Body of pancreas (tissue), 4 donors: ENCODE data around the gene GSTT2B. TPM values are rescaled to one million over a fixed set of nuclear protein-coding genes. Genes with fewer than 3 reads are reported as not detected.
A peak's percentile ranks its signal among the peaks of the same experiment; 100 is the strongest.
"Not testable (repeated sequence)": the region's sequence is repeated elsewhere in the genome, so short reads cannot be mapped to it uniquely, and the experiment has no call there.

Experiments used
- ATAC-seq: fragments of 150-250 bp; one replicate; pipeline ENCODE4 v1.9.1; 2016
- DNase-seq, 4 donors: peaks; one replicate each; pipeline ENCODE4 v3.0.0-alpha.2; 2019
- H3K27ac ChIP-seq, 4 donors: fragments of 200-600 bp; sonication (generic); 1 replicate in 3 of 4; 2 replicates in 1 of 4; pipeline versions ENCODE4 v1.5.1 to v1.6.1; 2016 to 2019; ENCODE audit warnings: mild to moderate bottlenecking in 1 of 4, mixed read lengths in 1 of 4, moderate library complexity in 1 of 4
- H3K27me3 ChIP-seq, 2 donors: fragments of 200-600 bp; sonication (generic); one replicate each; pipeline ENCODE4 v1.6.0; 2016; ENCODE audit warnings: mild to moderate bottlenecking in 1 of 2
- H3K36me3 ChIP-seq, 2 donors: fragments of 200-600 bp; sonication (generic); replicated peaks in 1 of 2; 2 replicates each; pipeline ENCODE4 v1.5.1; 2016; ENCODE audit warnings: low read depth in 2 of 2; ENCODE audit not compliant: insufficient read depth in 1 of 2
- H3K4me1 ChIP-seq: fragments of 200-600 bp; sonication (generic); one replicate; pipeline ENCODE4 v1.6.0; 2016
- H3K4me3 ChIP-seq, 2 donors: fragments of 200-600 bp; sonication (generic); 1 replicate in 1 of 2; 2 replicates in 1 of 2; pipeline ENCODE4 v1.5.1; 2016 to 2019
- H3K9me3 ChIP-seq, 3 donors: fragments of 200-600 bp; sonication (generic); 1 replicate in 2 of 3; 2 replicates in 1 of 3; pipeline ENCODE4 v1.5.1; 2016
- CTCF ChIP-seq, 7 experiments: fragments of 450-650 bp in 4 of 7; fragments of 200-600 bp in 3 of 7; sonication (generic) in 3 of 7; IDR thresholded peaks; one replicate each; pipeline ENCODE4 v1.5.1; 2016 to 2019; ENCODE audit warnings: antibody characterized with exemption in 7 of 7
- POLR2A ChIP-seq, 3 donors: fragments of 450-650 bp; IDR thresholded peaks; one replicate each; pipeline ENCODE4 v1.6.1; 2016; ENCODE audit warnings: antibody characterized with exemption in 3 of 3, mild to moderate bottlenecking in 2 of 3
- whole genome bisulfite sequencing, 2 donors: methylation state at CpG; one replicate each; pipeline ENCODE4 v1.1.5; 2017; 5-methylcytosine and 5-hydroxymethylcytosine counted together
- intact Hi-C: fragments of 100-400 bp; cut with DNase I; formaldehyde crosslinking; loops from one replicate; pipeline ENCODE4 v1.15.1; 2023
- total RNA-seq, 2 donors: library from RNA; depleted of rRNA; stranded (reverse); fragments of >200 nt; gene quantifications; one replicate each; pipeline ENCODE4 v1.1.0, GENCODE V29; 2016

GSTT2B gene
- total RNA-seq, 2 donors from 2014 or later, result 8.3 to 16.5 TPM

DNA sequence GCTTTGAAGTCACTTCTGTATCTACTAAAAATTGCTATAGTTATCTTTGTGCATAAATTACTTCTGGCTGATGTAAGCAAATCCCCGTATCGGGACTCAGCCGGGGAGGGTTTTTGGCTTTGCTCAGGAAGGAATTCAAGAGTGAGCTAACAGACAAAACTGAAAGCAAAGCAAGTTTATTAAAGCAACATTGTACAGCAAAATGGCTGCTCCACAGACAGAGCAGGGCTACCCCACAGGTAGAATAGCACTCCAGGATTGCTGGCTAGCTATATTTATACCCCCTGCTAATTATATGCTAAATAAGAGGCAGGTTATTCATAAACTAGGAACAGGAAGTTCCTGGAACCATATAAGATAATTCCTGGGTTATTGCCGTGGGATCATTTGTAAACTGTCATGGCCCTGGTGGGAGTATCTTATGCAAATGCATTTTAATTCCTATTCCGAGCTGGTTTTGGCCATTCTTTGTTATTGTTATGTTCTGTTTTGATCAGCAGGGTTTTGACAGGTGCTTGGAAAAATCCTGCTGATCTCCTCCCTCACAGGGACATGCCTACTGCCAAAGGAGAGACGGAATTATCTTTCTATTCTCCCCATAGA, 51.6 kb downstream of the GSTT2B start:
- no peaks in the 10 kb centered on the region for H3K36me3 ChIP-seq
- H3K4me3 ChIP-seq, result no peak overlapping the region
- H3K4me1 ChIP-seq, result peaks cover 16% of the 10 kb centered on the region
- TF ChIP-seq CTCF (IDR thresholded peaks at IDR 0.05) (no peak), POLR2A (IDR thresholded peaks at IDR 0.05) (peak; percentile 24 to 88 (median 78))
- DNase-seq, result peak in 1 of 4 donors; percentile 14
- intact Hi-C loops, result no loop called here
- H3K9me3 ChIP-seq, result no peaks in the 10 kb centered on the region
- peak; percentile 13 for ATAC-seq
- H3K27me3 ChIP-seq, result no peaks in the 10 kb centered on the region
- peak overlapping the region; percentile 16 to 64 (median 38) for H3K27ac ChIP-seq
- WGBS, 2 donors, result 55 to 62% methylated on average over 6 of the region's 6 CpGs

- TF ChIP-seq POLR2A (IDR thresholded peaks at IDR 0.05), result no peak
- no peak for TF ChIP-seq CTCF (IDR thresholded peaks at IDR 0.05)
- DNase-seq (no peak), ATAC-seq (no peak)
- peaks cover 11% of the 10 kb centered on the region for H3K4me1 ChIP-seq
- H3K9me3 ChIP-seq, result no peaks in the 10 kb centered on the region
- no peak overlapping the region for H3K4me3 ChIP-seq
- 72 to 76% methylated on average over 11 of the region's 11 CpGs for WGBS, 2 donors
- intact Hi-C loops, result no loop called here
- H3K27ac ChIP-seq, result peak overlapping the region in 3 of 4 donors; percentile 16 to 64 (median 40)
- H3K27me3 ChIP-seq, result no peaks in the 10 kb centered on the region
- H3K36me3 ChIP-seq, result no peaks in the 10 kb centered on the region
These were observed 52.3 kb downstream of the GSTT2B start for GRCh38 chr22:23908587-23909205.

DNA sequence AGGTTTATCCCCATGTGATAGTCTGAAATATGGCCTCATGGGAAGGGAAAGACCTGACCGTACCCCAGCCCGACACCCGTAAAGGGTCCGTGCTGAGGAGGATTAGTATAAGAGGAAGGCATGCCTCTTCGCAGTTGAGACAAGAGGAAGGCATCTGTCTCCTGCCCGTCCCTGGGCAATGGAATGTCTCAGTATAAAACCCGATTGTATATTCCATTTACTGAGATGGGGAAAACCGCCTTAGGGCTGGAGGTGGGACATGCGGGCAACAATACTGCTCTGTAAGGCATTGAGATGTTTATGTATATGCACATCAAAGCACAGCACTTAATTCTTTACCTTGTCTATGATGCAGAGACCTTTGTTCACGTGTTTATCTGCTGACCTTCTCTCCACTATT, 53.6 kb downstream of the GSTT2B start:
- H3K27me3 ChIP-seq, H3K36me3 ChIP-seq, H3K4me1 ChIP-seq, DNase-seq, ATAC-seq, H3K4me3 ChIP-seq, H3K9me3 ChIP-seq, H3K27ac ChIP-seq, intact Hi-C loops: not testable (repeated sequence)
- 50 to 82% methylated on average over 7 to 10 of the region's 10 CpGs for WGBS, 2 donors

Other genes starting within 250 kb of the GSTT2B start
- gene ZNF70, start 210.1 kb downstream of the GSTT2B start, total RNA-seq, result 1 to 10 TPM; 4.2 to 9.9 TPM
- not detected for gene VPREB3, start 206.8 kb downstream of the GSTT2B start, total RNA-seq
- gene C22orf15, start 198.2 kb downstream of the GSTT2B start, total RNA-seq, result not detected
- gene CHCHD10, start 193.2 kb downstream of the GSTT2B start, total RNA-seq, result 100 to 1,000 TPM in 1 of 2 donors, 10 to 100 TPM in 1; 18.2 to 116 TPM
- 1 to 10 TPM; 1.0 to 2.0 TPM for gene MMP11, start 188.3 kb downstream of the GSTT2B start, total RNA-seq
- 100 to 1,000 TPM in 1 of 2 donors, 10 to 100 TPM in 1; 40.2 to 119 TPM for gene SMARCB1, start 174.2 kb downstream of the GSTT2B start, total RNA-seq
- 10 to 100 TPM in 1 of 2 donors, 1 to 10 TPM in 1; 6.2 to 33.3 TPM for gene DERL3, start 122.2 kb downstream of the GSTT2B start, total RNA-seq
- 10 to 100 TPM; 23.6 to 32.3 TPM for gene SLC2A11, start 103.3 kb downstream of the GSTT2B start, total RNA-seq
- 100 to 1,000 TPM; 134 to 156 TPM for gene MIF, start 66.8 kb downstream of the GSTT2B start, total RNA-seq
- gene DDTL, start 5.7 kb upstream of the GSTT2B start, total RNA-seq, result under 1 TPM in 1 of 2 donors, not detected in 1; 0.66 TPM
- 10 to 100 TPM; 70.3 to 78.4 TPM for gene DDT, start 13.2 kb upstream of the GSTT2B start, total RNA-seq
- not detected for gene GSTT2, start 18.9 kb upstream of the GSTT2B start, total RNA-seq
- gene GSTT4, start 44.3 kb upstream of the GSTT2B start, total RNA-seq, result not detected
- 10 to 100 TPM; 32.4 to 80.8 TPM for gene CABIN1, start 50.1 kb upstream of the GSTT2B start, total RNA-seq
- 1 to 10 TPM; 4.2 to 7.6 TPM for gene SUSD2, start 220.3 kb upstream of the GSTT2B start, total RNA-seq